PC-3 (cell line): ENCODE measurements around the gene LIME1. TPM values are rescaled to one million over a fixed set of nuclear protein-coding genes. Genes with fewer than 3 reads are reported as not detected.

Source experiments
- ATAC-seq: fragments of 200-7000 bp; cut with Tn5 transposase; 2 replicates; pipeline ENCODE4 v1.9.1; 2020; ENCODE audit warnings: mild to moderate bottlenecking, moderate library complexity
- BruUV-seq: library from RNA; stranded (reverse); fragments of 400-500 nt; replicated peaks from 2 replicates; lab custom pipeline; 2021; lab: Mats Ljungman, UMichigan
- CTCF ChIA-PET: fragments of 300-600 bp; sonication (Branson Sonifier 250); formaldehyde crosslinking; loops from one replicate; lab custom pipeline; 2022; ENCODE audit warnings: antibody characterized with exemption; lab: Charles Lee
- POLR2A ChIA-PET: fragments of 300-600 bp; sonication (Branson Sonifier 250); formaldehyde crosslinking; loops from one replicate; lab custom pipeline; 2022; ENCODE audit warnings: antibody characterized with exemption; ENCODE audit not compliant: unreplicated experiment; lab: Charles Lee
- DNase-seq: peaks from one replicate; pipeline ENCODE4 v3.0.0-alpha.2; 2015
- H2AFZ ChIP-seq: fragments of 300-600 bp; sonication (generic); 2 replicates; pipeline ENCODE4 v1.6.0; 2016; ENCODE audit warnings: antibody characterized with exemption, low read length
- H3F3A ChIP-seq: fragments of 300-600 bp; sonication (generic); one replicate; pipeline ENCODE4 v1.6.0; 2017; ENCODE audit warnings: antibody characterized with exemption, low read length, control low read depth, mild to moderate bottlenecking; ENCODE audit not compliant: unreplicated experiment
- H3K27ac ChIP-seq: fragments of 300-600 bp; sonication (generic); 2 replicates; pipeline ENCODE4 v1.5.1; 2016; ENCODE audit warnings: mild to moderate bottlenecking, low read length
- H3K27me3 ChIP-seq: fragments of 300-600 bp; sonication (generic); 2 replicates; pipeline ENCODE4 v1.6.1; 2016; ENCODE audit warnings: low read length, mixed read lengths
- H3K36me3 ChIP-seq: fragments of 300-600 bp; sonication (generic); 2 replicates; pipeline ENCODE4 v1.6.1; 2016; ENCODE audit warnings: low read depth, mixed run types, low read length, mixed read lengths
- H3K4me1 ChIP-seq: fragments of 300-600 bp; sonication (generic); 2 replicates; pipeline ENCODE4 v1.5.1; 2016; ENCODE audit warnings: low read length; ENCODE audit not compliant: insufficient read depth
- H3K4me2 ChIP-seq: fragments of 300-600 bp; sonication (generic); 2 replicates; pipeline ENCODE4 v1.6.0; 2016; ENCODE audit warnings: low read length
- H3K4me3 ChIP-seq: fragments of 300-600 bp; sonication (generic); 2 replicates; pipeline ENCODE4 v1.5.1; 2016; ENCODE audit warnings: mild to moderate bottlenecking, low read length, mixed read lengths
- H3K79me2 ChIP-seq: fragments of 300-600 bp; sonication (generic); 2 replicates; pipeline ENCODE4 v1.6.1; 2017; ENCODE audit warnings: low read length, mixed read lengths
- H3K9ac ChIP-seq: fragments of 300-600 bp; sonication (generic); 2 replicates; pipeline ENCODE4 v1.6.0; 2016; ENCODE audit warnings: mild to moderate bottlenecking, low read length
- H3K9me2 ChIP-seq: fragments of 300-600 bp; sonication (generic); replicated peaks from 2 replicates; pipeline ENCODE4 v1.6.1; 2016; ENCODE audit warnings: mixed run types, low read length, mixed read lengths
- H3K9me3 ChIP-seq: fragments of 300-600 bp; sonication (generic); 2 replicates; pipeline ENCODE4 v1.6.1; 2016; ENCODE audit warnings: low read length, mixed read lengths
- H4K20me1 ChIP-seq: fragments of 300-600 bp; sonication (generic); 2 replicates; pipeline ENCODE4 v1.6.1; 2016; ENCODE audit warnings: low read length, mixed read lengths
- CTCF ChIP-seq: fragments of 300-600 bp; sonication (generic); conservative IDR thresholded peaks from 2 replicates; pipeline ENCODE4 v1.5.1; 2017; ENCODE audit warnings: antibody characterized with exemption, low read depth, mild to moderate bottlenecking, low read length
- EZH2 ChIP-seq: fragments of 300-600 bp; sonication (generic); IDR thresholded peaks from one replicate; pipeline ENCODE4 v1.6.1; 2017; ENCODE audit warnings: antibody characterized with exemption, mild to moderate bottlenecking, low read length; ENCODE audit not compliant: unreplicated experiment
- EZH2phosphoT487 ChIP-seq: fragments of 300-600 bp; sonication (generic); IDR thresholded peaks from 2 replicates; pipeline ENCODE4 v1.6.1; 2018; ENCODE audit warnings: mild to moderate bottlenecking, antibody characterized with exemption, low read length, borderline replicate concordance
- intact Hi-C: fragments of 100-400 bp; cut with micrococcal nuclease; formaldehyde crosslinking; loops from 2 replicates; pipeline ENCODE4 v1.9.0; 2023
- total RNA-seq: library from RNA; depleted of rRNA; stranded (reverse); fragments of >200 nt; gene quantifications from 2 replicates; pipeline ENCODE4 v1.2.3, GENCODE V29; 2014

Gene LIME1
- total RNA-seq, 1 experiment from 2014 or later, result 17.3 TPM

DNA sequence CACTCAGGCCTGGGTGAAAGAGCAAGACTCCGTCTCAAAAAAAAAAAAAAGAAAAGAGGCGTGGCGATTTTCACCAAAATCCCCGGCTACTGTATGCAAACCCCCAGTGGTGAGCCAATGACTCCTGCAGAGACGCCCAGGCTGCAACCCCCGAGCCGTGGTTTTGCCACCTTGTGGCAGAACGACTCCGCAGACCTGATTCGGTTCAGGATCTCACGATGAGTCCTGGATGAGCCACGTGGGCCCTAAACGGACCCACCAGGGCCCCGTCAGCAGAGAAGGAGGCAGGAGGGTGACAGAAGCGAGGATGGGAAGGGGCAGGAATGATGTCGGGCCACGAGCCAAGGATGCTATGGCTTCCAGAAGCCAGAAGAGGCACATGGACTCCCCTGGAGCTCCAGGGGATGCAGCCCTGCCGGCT lies 45.6 kb downstream of the LIME1 start:
- ATAC-seq, result peak; percentile 70
- BruUV-seq, result no TSS peak
- intact Hi-C loops, result loop anchor here (5.0 kb wide), 1 partner anchor 75 kb away; the partner anchor contains the start of genes ARFRP1 and ZGPAT

GRCh38 chr20:63782521-63782971 lies 46.1 kb downstream of the LIME1 start:
- POLR2A ChIA-PET, result no interaction called here
- H3F3A ChIP-seq, result no peaks in the 10 kb centered on the region
- DNase-seq (no peak), ATAC-seq (no peak)
- TF ChIP-seq CTCF (no peak), EZH2 (no peak), EZH2phosphoT487 (no peak)
- peak overlapping the region; percentile 29; the same call in 1 of the 2 replicates for H3K4me2 ChIP-seq
- H3K27ac ChIP-seq, result no peak overlapping the region
- H3K79me2 ChIP-seq, result no peaks in the 10 kb centered on the region
- H2AFZ ChIP-seq, result peak overlapping the region; percentile 66; the same call in 1 of the 2 replicates
- BruUV-seq, result no TSS peak
- H3K9me3 ChIP-seq, result no peaks in the 10 kb centered on the region
- no peaks in the 10 kb centered on the region for H3K36me3 ChIP-seq
- H4K20me1 ChIP-seq, result no peaks in the 10 kb centered on the region
- H3K9me2 ChIP-seq, result no peaks in the 10 kb centered on the region
- intact Hi-C loops, result loop anchor here (5.0 kb wide), 1 partner anchor 75 kb away; the partner anchor contains the start of genes ARFRP1 and ZGPAT
- H3K27me3 ChIP-seq, result no peaks in the 10 kb centered on the region
- H3K4me1 ChIP-seq, result peaks cover 13% of the 10 kb centered on the region
- CTCF ChIA-PET, result no interaction called here
- H3K4me3 ChIP-seq, result no peak overlapping the region
- no peak overlapping the region for H3K9ac ChIP-seq

More for the DNA sequence above, 45.6 kb downstream of the LIME1 start:
- Histone ChIP-seq H3K27me3 (no peaks in the 10 kb centered on the region), H3K79me2 (no peaks in the 10 kb centered on the region), H3K9ac (no peak overlapping the region), H3K9me3 (no peaks in the 10 kb centered on the region), H3K9me2 (no peaks in the 10 kb centered on the region), H4K20me1 (no peaks in the 10 kb centered on the region), H3F3A (no peaks in the 10 kb centered on the region), H3K4me1 (peaks cover 13% of the 10 kb centered on the region), H3K4me3 (no peak overlapping the region), H3K27ac (no peak overlapping the region), H3K36me3 (no peaks in the 10 kb centered on the region), H2AFZ (peak overlapping the region; percentile 66), H3K4me2 (peak overlapping the region; percentile 29)
- DNase-seq, result peak; percentile 59
- POLR2A ChIA-PET, result no interaction called here
- TF ChIP-seq EZH2phosphoT487, result no peak
- TF ChIP-seq CTCF, result peak; percentile 49; the same call in 1 of the 2 replicates
- TF ChIP-seq EZH2, result no peak
- CTCF ChIA-PET, result no interaction called here

GRCh38 chr20:63783970-63784369 lies 47.5 kb downstream of the LIME1 start:
- POLR2A ChIA-PET, result no interaction called here

More at GRCh38 chr20:63783970-63784369, 47.5 kb downstream of the LIME1 start:
- no peaks in the 10 kb centered on the region for H3K27me3 ChIP-seq
- H3K79me2 ChIP-seq, result no peaks in the 10 kb centered on the region
- no peaks in the 10 kb centered on the region for H3K36me3 ChIP-seq
- CTCF ChIA-PET, result interaction anchor here (0.5 kb wide), 1 partner anchor 11 kb away, joined by 3 read pairs; no protein-coding TSS in a partner anchor
- H3K27ac ChIP-seq, result no peak overlapping the region
- no peak for TF ChIP-seq CTCF
- TF ChIP-seq EZH2, result no peak
- no peak for TF ChIP-seq EZH2phosphoT487
- DNase-seq (no peak), ATAC-seq (no peak)
- no peaks in the 10 kb centered on the region for H4K20me1 ChIP-seq
- no TSS peak for BruUV-seq
- H3K9me2 ChIP-seq, result no peaks in the 10 kb centered on the region
- no peaks in the 10 kb centered on the region for H3K4me1 ChIP-seq
- H3K4me2 ChIP-seq, result no peak overlapping the region
- H2AFZ ChIP-seq, result no peak overlapping the region
- no peak overlapping the region for H3K4me3 ChIP-seq
- no peak overlapping the region for H3K9ac ChIP-seq
- H3F3A ChIP-seq, result no peaks in the 10 kb centered on the region
- H3K9me3 ChIP-seq, result no peaks in the 10 kb centered on the region
- intact Hi-C loops, result loop anchor here (5.0 kb wide), 1 partner anchor 77 kb away; the partner anchor contains the start of genes ARFRP1 and ZGPAT
